Stimulated activated effector memory CD8-positive, alpha-beta T cell treated with anti-CD3 and anti-CD28 coated beads, Interleukin-12 subunit alpha, Interleukin-12 subunit beta, amount 100 ng/mL, for 72 hours (primary cell): Measurements from ENCODE around the gene TXN2.
"Not testable (repeated sequence)": the region's sequence is repeated elsewhere in the genome, so short reads cannot be mapped to it uniquely, and the experiment has no call there.

ENCODE experiments used
- ATAC-seq: fragments of 150-1000 bp; cut with Tn5 transposase; 2 replicates; pipeline ENCODE4 v1.10.0; 2021
- DNase-seq, 2 donors: peaks; one replicate each; pipeline ENCODE4 v3.0.0; 2021 to 2022; ENCODE audit warnings: low spot score in 2 of 2
- H3K27ac Mint-ChIP-seq: one replicate; pipeline ENCODE4 v1.8.0; 2022; ENCODE audit warnings: mild to moderate bottlenecking, mixed read lengths
- H3K36me3 Mint-ChIP-seq: one replicate; pipeline ENCODE4 v1.8.0; 2022; ENCODE audit warnings: mild to moderate bottlenecking, mixed read lengths
- H3K4me1 Mint-ChIP-seq: one replicate; pipeline ENCODE4 v1.8.0; 2022; ENCODE audit warnings: mixed read lengths
- H3K4me3 Mint-ChIP-seq: one replicate; pipeline ENCODE4 v1.8.0; 2022; ENCODE audit warnings: mild to moderate bottlenecking, mixed read lengths
- H3K9me3 Mint-ChIP-seq: one replicate; pipeline ENCODE4 v1.8.0; 2022; ENCODE audit warnings: mixed read lengths

TXN2 gene

DNA sequence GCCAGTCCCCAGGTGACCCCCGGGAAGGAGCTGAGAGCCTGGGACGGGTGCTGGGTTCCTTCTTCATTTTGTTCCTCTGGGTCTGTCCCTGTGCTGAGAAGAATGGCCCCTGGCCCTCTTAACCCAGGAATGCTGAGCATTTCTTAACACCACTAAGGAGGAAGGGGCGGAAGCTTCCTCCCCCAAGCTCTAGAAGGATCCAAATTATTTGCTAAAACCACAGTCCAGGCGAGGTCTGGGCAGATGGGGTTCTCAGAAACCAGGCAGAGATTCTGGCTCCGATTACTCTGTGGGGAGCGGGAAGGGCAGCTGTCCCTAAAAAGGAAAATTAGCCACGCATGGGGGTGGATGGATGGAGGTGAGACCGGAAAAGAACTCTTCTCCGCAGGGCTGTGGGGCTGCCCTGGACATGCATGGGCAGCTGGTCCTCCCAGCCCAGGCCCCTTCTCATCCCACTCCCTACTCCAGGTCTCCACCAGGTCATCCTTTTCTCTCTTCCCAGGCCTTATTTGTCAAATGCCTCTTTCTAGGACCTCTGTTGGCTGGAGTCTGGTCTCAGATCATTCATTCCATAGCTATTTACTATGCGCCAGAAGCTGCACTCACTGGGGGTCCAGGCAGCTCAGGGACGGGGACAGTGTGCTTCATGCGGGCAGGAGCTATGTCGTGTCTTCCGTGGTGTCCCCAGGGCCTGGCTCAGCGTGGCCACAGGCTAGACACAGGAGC is 48.7 kb downstream of the TXN2 start:
- peak overlapping the region; percentile 63 for H3K27ac Mint-ChIP-seq
- H3K9me3 Mint-ChIP-seq: no peaks in the 10 kb centered on the region
- DNase-seq (no peak), ATAC-seq (no peak)
- peaks cover 12% of the 10 kb centered on the region for H3K36me3 Mint-ChIP-seq
- peaks cover 26% of the 10 kb centered on the region for H3K4me1 Mint-ChIP-seq
- H3K4me3 Mint-ChIP-seq: no peak overlapping the region

DNA sequence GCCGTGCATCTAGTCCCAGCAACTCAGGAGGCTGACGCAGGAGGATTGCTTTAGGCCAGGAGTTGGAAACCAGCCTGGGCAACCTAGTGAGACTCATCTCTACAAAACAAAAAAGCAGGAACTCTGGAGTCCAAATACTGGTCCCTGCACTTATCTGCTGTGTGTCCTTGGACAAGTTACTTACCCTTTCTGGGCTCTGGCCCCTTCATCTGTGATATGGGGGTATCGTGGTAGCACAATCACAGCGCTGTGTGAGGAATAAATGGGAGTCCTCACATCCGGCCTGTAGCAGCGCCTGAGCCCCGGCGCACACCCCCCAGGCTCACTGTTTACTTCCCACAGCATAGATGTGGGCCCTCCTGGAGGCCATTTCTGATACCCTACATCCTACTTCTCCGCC is 49.5 kb downstream of the TXN2 start:
- DNase-seq (no peak), ATAC-seq (no peak)
- H3K9me3 Mint-ChIP-seq: no peaks in the 10 kb centered on the region
- peaks cover 12% of the 10 kb centered on the region for H3K36me3 Mint-ChIP-seq
- H3K4me1 Mint-ChIP-seq: peaks cover 26% of the 10 kb centered on the region
- no peak overlapping the region for H3K27ac Mint-ChIP-seq
- H3K4me3 Mint-ChIP-seq: no peak overlapping the region

GRCh38 chr22:36430863-36431262 is 50.6 kb downstream of the TXN2 start:
- no peak overlapping the region for H3K4me3 Mint-ChIP-seq
- no peak overlapping the region for H3K27ac Mint-ChIP-seq
- no peak for DNase-seq
- no peaks in the 10 kb centered on the region for H3K9me3 Mint-ChIP-seq
- H3K36me3 Mint-ChIP-seq: peaks cover 9% of the 10 kb centered on the region
- no peak for ATAC-seq
- H3K4me1 Mint-ChIP-seq: peaks cover 26% of the 10 kb centered on the region

DNA sequence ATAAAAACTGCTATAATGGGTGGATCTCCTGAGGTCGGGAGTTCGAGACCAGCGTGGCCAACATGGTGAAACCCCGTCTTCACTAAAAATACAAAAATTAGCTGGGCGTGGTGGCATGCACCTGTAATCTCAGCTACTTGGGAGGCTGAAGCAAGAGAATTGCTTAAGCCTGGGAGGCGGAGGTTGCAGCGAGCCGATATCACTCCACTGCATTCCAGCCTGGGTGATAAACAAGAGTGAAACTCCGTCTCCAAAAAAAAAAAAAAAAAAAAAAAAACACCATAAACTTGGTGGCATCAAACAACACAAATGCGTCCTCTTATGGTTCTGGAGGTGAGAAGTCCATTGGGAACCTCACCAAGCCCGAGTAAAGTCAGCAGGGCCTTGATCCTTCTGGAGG is 53.5 kb downstream of the TXN2 start:
- DNase-seq, H3K36me3 Mint-ChIP-seq, H3K4me3 Mint-ChIP-seq, H3K9me3 Mint-ChIP-seq, ATAC-seq, H3K27ac Mint-ChIP-seq: not testable (repeated sequence)
- peaks cover 22% of the 10 kb centered on the region for H3K4me1 Mint-ChIP-seq

GRCh38 chr22:36425977-36426523 is 55.4 kb downstream of the TXN2 start:
- no peak overlapping the region for H3K4me3 Mint-ChIP-seq
- peak overlapping the region; percentile 58 for H3K27ac Mint-ChIP-seq
- DNase-seq (no peak), ATAC-seq (peak; percentile 34)
- peaks cover 5% of the 10 kb centered on the region for H3K36me3 Mint-ChIP-seq
- peaks cover 22% of the 10 kb centered on the region for H3K4me1 Mint-ChIP-seq
- H3K9me3 Mint-ChIP-seq: no peaks in the 10 kb centered on the region

DNA sequence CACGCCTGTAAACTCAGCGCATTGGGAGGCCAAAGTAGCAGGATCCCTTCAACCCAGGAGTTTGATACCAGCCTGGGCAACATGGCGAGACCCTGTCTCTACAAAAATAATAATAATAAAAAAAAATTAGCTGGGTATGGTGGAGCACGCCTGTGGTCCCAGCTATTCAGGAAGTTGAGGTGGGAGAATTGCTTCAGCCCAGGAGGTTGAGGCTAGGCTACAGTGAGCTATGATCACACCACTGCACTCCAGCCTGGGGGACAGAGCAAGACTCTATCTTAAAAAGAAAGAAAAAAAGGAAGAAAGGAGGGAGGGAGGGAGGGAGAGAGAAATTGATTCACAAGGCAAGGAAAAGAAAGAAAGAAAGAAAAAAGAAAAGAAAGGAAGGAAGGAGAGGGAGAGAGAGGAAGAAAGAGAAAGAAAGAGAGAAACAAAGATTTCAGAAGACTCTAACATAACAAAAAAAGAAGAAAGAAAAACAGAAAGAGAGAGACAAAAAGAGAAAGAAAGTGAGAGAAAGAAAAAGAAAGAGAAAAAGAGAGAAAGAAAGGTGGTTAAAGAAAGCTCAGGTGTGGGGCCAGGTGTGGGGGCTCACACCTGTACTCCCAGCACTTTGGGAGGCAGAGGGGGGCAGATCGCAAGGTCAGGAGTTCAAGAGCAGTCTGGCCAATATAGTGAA is 56.4 kb downstream of the TXN2 start:
- Mint-ChIP-seq H3K4me3 (no peak overlapping the region), H3K9me3 (no peaks in the 10 kb centered on the region), H3K27ac (peak overlapping the region; percentile 58), H3K36me3 (peaks cover 5% of the 10 kb centered on the region), H3K4me1 (peaks cover 22% of the 10 kb centered on the region)
- no peak for DNase-seq
- ATAC-seq: no peak

DNA sequence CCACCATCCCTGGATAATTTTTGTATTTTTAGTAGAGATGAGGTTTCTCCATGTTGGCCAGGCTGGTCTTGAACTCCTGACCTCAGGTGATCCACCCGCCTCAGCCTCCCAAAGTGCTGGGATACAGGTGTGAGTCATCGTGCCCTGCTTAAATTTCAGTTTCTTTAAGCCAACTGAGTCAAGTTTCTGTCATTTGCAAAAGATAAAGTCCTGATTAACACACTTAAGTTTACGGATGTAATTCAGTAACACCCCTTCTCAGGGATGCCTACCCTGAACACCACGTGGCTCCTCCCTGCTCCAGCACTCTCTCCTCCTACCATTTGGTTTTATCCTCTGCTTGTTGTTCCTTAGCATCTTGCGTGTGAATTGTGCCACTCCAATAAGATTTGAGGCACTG is 57.0 kb downstream of the TXN2 start:
- Mint-ChIP-seq H3K4me1 (peaks cover 26% of the 10 kb centered on the region), H3K27ac (peak overlapping the region; percentile 58)
- DNase-seq, H3K9me3 Mint-ChIP-seq, H3K36me3 Mint-ChIP-seq, ATAC-seq, H3K4me3 Mint-ChIP-seq: not testable (repeated sequence)

DNA sequence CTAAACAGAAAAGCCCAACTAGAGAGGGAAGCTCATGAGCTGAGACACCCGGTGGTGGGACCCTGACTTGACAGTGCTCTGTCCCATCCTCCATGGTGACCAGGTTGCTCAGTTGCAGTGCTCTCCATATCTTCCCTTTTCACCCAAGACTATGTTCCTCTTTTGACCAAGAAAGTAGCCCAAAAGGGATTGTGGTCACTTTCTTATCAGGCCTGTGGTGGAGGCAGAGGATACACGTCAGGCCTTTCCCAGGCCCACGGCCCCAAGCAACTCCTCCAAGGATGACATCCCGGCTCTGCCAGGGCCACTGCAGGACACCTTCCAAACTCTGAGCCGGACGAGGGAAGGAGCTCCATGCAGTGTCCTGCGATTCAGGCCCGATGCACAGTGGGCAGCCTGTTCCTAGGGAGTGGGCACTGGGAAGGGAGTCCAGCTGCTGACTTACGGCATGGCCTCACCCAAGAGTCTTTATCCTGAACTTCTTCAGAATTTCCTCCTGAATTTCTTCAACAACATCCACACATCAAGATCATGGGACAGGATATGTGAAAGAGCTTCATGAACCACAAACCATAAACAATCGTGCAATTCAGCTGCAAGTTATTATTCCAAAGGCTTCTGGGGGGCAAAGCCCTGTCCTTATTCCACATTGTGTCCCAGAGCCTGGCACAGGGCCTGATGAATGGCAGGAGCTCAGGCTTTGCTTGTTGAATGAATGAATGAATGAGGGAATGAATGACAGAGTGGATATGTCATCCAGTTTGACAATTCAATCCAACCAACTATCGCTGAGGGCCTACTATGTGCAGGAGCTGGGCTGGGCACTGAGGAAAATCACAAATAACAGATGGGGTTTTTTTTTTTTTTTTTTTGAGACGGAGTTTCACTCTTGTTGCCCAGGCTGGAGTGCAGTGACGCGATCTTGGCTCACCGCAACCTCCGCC is 57.7 kb downstream of the TXN2 start:
- Mint-ChIP-seq H3K4me3 (no peak overlapping the region), H3K27ac (no peak overlapping the region)
- no peak for ATAC-seq

GRCh38 chr22:36422287-36423014 is 59.0 kb downstream of the TXN2 start:
- H3K27ac Mint-ChIP-seq: no peak overlapping the region
- H3K36me3 Mint-ChIP-seq: peaks cover 5% of the 10 kb centered on the region
- H3K4me3 Mint-ChIP-seq: no peak overlapping the region
- no peaks in the 10 kb centered on the region for H3K9me3 Mint-ChIP-seq
- peaks cover 35% of the 10 kb centered on the region for H3K4me1 Mint-ChIP-seq
- DNase-seq (no peak), ATAC-seq (no peak)

More for the DNA sequence above, 57.7 kb downstream of the TXN2 start:
- Mint-ChIP-seq H3K4me1 (peaks cover 33% of the 10 kb centered on the region), H3K9me3 (no peaks in the 10 kb centered on the region), H3K36me3 (peaks cover 5% of the 10 kb centered on the region)
- DNase-seq: no peak

DNA sequence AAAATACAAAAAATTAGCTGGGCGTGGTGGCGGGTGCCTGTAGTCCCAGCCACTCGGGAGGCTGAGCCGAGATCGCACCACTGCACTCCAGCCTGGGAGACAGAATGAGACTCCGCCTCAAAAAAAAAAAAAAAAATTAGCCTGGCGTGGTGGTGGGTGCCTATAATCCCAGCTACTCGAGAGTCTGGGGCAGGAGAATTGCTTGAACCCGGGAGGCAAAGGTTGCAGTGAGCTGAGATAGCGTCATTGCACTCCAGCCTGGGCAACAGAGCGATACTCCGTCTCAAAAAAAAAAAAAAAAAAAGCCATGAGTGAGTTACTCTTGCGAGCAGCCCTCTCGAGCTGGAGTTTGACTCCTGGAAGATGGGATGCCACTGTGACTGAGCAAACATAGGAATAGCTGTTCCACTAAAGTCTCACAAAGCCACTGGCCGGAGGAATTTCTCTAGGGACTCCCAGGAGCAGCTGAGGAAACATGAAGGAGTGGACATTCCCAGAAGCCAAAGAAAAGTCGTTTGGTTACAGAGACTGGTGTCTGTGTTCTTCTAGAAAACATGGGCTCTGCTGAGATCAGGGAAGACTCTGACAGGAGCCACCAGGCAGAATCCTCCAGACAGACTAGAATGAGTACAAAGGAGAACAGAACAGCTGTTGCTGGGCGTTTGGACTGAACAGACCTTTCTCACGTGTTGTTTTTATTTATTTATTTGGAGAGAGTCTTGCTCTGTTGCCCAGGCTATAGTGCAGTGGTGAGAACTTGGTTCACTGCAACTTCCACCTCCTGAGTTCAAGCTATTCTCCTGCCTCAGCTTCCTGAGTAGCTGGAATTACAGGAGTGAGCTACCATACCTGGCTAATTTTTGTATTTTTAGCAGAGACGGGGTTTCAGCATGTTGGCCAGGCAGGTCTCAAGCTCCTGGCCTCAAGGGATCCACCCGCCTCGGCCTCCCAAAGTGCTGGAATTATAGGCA is 61.2 kb downstream of the TXN2 start:
- Mint-ChIP-seq H3K4me1 (peaks cover 21% of the 10 kb centered on the region), H3K9me3 (no peaks in the 10 kb centered on the region), H3K27ac (peak overlapping the region; percentile 88), H3K4me3 (peak overlapping the region; percentile 66), H3K36me3 (peaks cover 5% of the 10 kb centered on the region)
- ATAC-seq (no peak), DNase-seq (no peak)

DNA sequence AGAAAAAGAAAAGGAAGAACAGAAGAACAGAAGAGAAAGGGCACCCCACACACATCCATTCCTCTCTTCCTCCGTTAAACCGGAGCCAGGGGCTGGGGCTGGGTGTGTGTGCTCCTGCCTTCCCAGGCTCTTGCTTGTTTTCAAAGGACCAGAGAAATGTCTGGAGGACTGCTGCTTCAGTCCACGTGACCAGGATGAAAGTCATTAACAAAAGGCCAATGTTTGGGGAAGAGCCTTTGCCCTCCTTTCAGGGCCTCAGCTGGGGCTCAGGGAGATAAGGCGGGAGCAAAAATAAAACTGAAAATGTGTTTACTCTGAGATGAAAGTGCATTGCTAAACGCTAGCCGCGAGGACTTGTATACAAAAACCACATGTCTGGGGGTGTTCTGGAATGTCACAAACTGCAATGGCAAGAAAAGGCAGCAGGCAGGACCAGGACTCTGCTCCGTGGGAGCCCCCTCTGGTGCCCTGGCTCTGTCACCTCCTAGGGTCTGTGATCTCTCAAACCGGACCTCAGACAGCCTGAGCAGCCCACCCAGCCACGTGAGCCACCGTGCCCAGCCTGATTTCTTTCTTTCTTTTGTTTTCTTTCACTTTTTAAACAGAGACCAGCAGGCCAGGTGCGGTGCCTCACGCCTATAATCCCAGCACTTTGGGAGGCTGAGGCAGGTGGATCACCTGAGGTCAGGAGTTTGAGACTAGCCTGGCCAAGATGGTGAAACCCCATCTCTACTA is 62.1 kb downstream of the TXN2 start:
- Mint-ChIP-seq H3K4me1 (peaks cover 13% of the 10 kb centered on the region), H3K36me3 (no peaks in the 10 kb centered on the region), H3K4me3 (peak overlapping the region; percentile 66), H3K27ac (peak overlapping the region; percentile 88), H3K9me3 (no peaks in the 10 kb centered on the region)
- DNase-seq: peak in 1 of 2 donors; percentile 57
- peak; percentile 64 for ATAC-seq

DNA sequence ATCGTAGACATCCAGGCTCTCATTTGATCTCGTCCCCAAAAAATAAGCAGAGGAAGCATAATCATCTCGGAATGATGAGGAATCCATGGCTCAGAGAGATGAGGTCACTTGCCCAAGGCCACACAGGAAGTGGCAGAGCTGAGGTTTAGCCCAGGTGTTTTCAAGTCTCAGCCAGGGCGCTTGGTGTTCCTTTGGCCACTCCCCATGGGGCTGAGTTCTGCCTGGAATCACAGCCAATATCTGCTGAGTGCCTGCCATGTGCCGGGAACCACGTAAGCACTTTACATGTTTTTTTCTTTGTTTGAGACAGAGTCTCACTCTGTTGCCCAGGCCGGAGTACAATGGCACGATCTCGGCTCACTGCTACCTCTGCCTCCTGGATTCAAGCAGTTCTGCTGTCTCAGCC is 64.2 kb downstream of the TXN2 start:
- ATAC-seq: peak; percentile 76
- H3K4me3 Mint-ChIP-seq: no peak overlapping the region
- no peak for DNase-seq

More for the DNA sequence above, 64.2 kb downstream of the TXN2 start:
- no peaks in the 10 kb centered on the region for H3K36me3 Mint-ChIP-seq
- peaks cover 18% of the 10 kb centered on the region for H3K4me1 Mint-ChIP-seq
- no peak overlapping the region for H3K27ac Mint-ChIP-seq
- no peaks in the 10 kb centered on the region for H3K9me3 Mint-ChIP-seq
